ENCODE results near the gene SLC16A6.
A peak's percentile ranks its signal among the peaks of the same experiment; 100 is the strongest.
"Not testable (repeated sequence)": the region's sequence is repeated elsewhere in the genome, so short reads cannot be mapped to it uniquely, and the experiment has no call there.

The SLC16A6 gene

DNA sequence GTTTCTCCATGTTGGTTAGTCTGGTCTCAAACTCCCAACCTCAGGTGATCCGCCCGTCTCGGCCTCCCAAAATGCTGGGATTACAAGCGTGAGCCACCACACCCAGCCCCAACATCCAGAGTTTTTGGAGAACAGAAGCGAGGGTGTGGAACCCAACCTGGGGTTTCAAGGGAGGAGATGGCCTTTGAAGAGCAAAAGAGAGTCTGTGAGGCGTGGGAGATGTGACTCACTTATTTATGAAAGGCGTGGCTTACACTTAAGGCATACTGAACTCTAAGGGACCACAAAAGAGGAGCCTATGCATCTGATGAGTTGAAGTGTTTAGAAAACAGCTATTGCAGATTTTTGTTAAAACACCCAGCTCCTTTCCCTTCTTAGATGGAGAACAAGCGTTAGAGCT lies 19.2 kb upstream of the SLC16A6 start:
- no peak for DNase-seq

DNA sequence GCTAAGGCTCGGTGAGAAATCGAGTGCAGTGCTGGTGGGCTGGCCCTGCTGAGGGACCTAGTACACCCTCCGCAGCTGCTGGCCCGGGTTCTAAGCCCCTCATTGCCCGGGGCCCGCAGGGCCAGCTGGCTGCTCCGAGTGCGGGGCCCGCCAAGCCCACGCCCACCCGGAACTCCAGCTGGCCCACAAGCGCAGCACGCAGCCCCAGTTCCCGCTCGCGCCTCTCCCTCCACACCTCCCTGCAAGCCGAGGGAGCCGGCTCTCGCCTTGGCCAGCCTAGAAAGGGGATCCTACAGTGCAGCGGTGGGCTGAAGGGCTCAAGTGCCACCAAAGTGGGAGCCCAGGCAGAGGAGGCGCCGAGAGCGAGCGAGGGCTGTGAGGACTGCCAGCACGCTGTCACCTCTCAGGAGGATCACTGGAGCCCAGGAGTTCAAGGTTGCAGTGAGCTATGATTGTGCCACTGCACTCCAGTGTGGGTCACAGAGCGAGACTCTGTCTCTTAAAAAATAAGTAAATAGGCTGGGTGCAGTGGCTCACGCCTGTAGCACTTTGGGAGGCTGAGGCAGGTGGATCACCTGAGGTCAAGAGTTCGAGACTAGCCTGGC lies 18.2 kb upstream of the SLC16A6 start:
- not testable (repeated sequence) for DNase-seq

DNA sequence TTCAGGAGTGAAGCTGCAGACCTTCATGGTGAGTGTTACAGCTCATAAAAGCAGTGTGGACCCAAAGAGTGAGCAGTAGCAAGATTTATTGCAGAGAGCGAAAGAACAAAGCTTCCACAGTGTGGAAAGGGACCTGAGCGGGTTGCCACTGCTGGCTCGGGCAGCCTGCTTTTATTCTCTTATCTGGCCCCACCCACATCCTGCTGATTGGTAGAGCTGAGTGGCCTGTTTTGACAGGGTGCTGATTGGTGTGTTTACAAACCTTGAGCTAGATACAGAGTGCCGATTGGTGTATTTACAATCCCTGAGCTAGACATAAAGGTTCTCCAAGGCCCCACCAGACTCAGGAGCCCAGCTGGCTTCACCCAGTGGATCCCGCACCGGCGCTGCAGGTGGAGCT lies 17.6 kb upstream of the SLC16A6 start:
- DNase-seq = not testable (repeated sequence)

DNA sequence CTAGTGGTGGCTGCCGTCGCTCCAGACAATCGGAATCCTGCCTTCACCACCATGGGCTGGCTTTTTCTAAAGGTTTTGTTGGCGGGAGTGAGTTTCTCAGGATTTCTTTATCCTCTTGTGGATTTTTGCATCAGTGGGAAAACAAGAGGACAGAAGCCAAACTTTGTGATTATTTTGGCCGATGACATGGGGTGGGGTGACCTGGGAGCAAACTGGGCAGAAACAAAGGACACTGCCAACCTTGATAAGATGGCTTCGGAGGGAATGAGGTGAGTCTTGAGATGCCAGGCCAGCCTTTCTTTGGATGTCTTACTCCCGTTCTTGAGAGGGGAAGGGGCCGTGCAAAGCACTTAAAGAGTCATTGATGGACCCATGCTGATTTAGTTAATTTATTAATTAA lies 16.5 kb upstream of the SLC16A6 start:
- no peak for DNase-seq

DNA sequence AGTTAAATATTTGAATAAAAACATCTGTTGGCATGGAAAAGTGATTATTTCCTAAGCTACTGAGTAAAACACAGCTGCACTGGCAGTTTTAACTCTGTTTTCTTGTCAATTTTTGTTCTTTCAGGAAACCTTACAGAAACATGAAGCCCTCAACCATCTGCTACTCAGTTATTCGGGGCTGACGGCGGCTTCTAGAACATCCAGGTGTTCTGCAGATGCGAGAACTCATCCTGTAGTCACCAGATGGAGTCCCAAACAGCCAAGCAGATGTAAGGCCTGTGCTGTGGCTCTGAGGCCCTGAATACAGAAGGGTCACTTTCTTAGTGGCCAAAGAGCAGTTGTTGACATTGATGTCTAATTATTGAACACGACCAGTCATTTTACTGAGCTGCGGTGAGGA lies 15.9 kb upstream of the SLC16A6 start:
- DNase-seq = no peak

DNA sequence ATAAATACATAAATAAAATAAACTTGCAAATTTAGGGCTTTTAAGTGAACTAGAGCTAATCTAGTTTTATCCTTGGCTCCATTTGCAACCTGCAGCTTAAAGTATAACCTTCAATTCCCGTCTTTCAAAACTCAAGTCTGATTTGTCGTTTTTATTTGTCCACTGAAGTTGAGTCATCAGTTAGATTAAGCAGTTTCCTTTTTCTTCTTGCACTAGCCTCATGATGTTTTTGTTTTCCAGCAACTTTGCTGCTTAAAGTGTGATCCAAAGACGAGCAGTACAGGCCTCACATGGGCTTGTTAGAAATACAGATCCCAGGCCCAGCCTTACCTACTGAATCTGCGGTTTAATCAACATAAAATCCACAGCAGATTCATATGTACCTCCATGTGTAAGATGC lies 14.2 kb upstream of the SLC16A6 start:
- no peak for DNase-seq

DNA sequence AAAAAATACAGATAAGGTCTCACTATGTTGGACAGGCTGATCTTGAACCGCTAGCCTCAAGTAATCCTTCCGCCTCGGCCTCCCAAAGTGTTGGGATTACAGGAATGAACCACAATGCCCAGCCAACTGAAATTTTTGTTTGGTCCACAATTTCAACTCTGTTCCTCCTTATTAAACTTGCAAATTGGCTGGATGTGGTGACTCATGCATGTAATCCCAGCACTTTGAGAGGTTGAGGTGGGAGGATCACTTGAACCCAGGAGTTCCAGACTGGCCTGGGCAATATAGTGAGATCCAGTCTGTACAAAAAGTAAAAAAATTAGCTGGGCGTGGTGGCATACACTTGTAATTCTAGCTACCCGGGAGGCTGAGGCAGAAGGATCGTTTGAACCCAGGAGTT lies 13.8 kb upstream of the SLC16A6 start:
- DNase-seq = no peak

DNA sequence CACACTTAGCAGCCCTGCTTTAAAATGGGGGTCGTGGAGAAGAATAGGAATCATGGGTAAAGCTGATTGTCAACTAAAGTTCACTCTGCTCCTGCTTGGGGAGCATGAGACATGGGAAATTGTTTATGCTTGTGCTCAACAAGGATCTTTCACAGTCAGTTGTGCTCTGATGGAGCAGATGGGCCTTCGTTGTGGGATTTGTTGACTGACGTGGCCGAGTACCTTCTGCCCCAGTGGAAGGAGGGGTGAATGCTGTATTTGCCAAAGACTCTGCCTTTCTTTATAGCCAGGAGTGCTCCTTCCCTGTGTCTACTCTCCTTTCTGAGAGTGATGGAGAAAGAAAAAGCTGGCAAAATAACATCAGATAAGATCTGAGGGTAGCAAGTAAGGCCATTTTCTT lies 11.7 kb upstream of the SLC16A6 start:
- DNase-seq = no peak

DNA sequence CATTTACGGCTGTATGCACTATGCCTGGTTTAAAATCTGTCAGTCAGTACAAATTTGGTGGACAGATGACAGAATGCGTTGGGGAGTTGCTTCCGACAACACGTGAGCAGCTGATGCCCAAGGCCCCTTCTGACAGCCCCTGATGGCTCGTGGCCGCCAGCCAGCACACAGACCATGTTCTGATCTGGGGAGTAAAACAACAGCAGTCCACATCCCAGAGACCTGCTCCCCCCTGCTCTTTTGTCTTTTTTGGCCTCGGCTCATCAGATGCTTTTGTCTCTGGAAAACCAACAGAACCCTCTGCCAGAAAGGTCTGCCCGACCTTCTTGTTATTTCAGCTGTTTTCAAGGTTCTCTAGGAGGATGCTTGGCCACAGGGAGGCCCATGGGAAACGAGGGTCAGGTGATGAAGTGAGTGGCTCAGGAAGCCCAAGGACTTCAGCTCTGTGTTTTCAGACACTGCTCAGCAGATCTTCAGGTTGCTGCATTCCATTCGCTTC lies 11.2 kb upstream of the SLC16A6 start:
- no peak for DNase-seq

DNA sequence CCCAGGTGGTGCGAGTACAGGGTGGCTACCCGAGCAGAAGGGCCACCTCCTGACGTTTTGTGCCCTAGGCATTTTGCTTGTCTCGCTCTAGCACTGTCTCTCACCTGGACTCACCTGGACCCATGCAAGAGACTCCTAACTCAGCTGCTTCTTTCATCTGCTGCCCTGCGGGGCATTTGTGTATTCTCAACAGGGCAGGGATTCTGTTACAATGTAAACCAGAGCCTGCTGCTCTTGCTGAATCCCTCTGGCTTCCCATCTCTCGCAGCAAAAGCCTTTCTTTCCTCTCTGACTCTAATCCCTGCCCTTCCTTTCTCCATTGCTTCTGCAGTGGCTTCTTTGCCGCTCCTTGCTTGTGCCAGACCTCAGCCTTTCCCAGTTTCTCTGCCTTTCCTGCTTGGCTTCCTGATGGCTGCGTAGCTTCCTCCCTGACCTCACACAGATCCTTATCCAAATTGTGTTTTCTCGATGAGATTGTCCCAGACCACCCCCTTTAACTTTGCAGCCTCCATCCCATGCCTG lies 10.6 kb upstream of the SLC16A6 start:
- DNase-seq = no peak

DNA sequence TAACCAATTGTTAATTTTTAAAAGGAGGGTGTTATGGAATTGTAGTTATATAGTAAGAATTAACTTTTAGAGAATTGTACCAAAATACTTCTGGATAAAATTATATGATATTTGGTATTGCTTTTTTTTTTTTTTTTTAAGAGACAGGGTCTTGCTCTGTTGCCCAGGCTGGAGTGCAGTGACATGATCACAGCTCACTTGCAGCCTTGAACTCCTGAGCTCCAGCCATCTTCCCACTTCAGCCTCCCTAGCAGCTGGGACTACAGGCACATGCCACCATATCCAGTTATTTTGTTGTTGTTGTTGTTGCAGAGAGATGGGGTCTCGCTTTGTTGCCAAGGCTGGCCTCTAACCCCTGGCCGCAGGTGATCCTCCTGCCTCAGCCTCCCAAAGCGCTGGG lies 8.9 kb upstream of the SLC16A6 start:
- DNase-seq = no peak

DNA sequence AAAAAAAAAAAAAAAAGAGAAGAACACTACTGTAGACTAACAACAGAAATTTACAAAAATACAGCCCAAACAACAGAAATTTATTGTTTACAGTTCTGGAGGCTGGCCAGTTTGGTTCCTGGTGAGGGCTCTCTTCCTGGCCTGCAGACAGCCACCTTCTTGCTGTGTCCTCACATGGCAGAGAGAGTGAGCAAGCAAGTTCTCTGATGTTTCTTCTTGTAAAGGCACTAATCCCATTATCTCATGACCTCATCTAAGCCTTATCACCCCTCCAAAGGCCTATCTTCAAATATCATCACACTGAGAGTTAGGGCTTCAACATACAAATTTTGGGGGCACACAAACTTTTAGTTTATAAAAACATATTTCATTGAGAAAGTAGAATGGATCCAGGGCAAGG lies 7.7 kb upstream of the SLC16A6 start:
- DNase-seq = no peak

DNA sequence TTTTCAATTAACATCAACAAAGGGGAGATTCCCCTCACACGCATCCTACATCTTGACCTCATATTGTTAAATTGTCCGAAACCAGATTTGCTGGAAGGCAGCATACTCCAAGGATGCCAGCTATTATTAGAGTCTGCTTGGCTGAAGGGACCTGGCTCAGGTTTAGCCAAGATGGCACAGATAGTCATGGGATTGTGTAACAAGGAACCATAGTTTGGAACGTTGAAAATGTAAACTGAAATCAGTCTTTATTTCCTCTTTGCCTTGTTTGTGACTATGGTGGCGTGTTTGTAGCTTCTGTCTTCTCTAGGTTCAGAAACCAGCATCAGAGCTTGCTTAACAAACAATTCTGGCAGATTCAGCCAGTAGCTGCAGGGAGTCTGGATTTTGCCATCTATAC lies 6.3 kb upstream of the SLC16A6 start:
- no peak for DNase-seq

DNA sequence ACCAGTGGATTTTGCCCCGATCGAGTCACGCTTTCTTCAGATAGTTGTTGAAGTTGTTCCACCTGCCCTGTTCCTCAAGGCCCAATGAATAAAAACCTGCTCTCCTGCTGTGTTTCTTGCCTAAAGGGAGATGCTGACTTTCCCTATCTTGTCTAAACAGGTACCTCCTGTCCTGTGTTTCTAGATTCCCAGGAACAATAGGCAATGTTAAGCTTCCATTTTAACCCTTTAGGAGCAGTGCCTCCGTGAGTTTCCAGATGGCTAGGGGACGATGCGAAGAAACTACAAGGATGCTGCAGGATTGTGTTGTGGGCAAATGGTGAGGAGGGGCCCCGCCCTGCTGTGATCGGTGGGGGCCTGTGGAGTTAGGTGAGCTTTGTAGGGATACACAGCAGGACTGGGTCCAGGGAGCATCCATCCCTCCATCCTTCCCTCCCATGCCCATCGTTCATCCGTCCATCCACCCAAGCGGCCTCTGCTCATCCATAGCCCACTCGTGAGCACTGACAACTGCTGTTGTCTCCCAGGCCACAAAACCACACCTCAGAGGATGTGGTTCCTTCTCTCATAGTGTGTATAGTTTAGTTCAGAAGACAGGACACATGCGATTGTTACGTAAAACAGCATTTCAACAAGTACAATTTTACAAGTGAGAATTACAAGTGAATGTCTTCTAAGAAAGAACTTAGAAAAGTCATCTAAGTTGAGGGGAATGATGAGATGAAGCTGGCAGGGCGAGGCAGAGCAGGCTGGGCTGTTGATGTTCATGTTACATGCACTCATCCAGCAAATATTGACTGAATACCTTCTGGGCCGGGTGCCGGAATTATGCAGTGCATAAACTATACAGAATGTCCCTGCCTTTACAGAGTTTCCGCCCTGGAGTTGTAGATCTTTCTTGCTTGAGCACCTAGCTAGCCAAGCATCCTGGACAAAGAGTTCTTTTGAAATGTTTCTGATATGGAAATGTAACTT lies 5.6 kb upstream of the SLC16A6 start:
- peak; percentile 60 for DNase-seq

DNA sequence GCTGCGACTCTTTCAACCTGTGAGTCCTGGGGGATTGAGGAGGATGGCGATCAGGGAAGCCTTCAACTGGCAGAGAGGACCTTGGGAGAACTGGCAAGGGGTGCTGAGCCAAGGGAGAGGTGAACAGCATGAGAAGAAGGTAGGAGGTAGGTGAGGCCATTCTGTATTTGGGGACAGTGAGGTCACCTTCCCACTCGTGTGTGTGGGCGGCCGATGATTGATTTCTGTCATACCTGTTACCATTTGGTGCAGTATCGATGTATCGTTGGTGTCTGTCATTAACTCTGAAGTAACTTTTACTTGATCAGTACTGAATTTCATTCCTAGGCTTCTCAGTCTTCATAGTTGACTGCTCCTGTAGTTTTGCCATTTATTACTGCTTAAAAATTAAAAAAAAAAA lies 4.2 kb upstream of the SLC16A6 start:
- no peak for DNase-seq

DNA sequence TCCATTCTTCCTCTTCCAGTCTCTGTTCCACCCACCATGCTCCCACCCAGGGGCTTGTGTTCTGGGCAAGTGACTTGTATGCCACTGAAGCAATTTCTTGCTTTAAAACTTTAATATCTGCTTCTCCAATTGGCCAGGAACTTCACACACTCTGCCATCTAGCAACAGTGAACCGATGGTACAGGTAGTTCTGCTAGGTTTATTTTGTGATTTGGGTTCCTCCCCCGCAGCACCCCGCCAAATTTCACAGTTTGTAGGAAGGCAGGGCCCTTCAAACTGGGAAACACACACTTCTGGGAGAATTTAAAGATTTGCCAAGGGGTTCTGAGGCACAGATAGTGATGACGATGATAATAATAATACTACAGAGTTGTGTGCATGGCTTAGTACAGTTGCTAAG lies 3.7 kb upstream of the SLC16A6 start:
- no peak for DNase-seq

DNA sequence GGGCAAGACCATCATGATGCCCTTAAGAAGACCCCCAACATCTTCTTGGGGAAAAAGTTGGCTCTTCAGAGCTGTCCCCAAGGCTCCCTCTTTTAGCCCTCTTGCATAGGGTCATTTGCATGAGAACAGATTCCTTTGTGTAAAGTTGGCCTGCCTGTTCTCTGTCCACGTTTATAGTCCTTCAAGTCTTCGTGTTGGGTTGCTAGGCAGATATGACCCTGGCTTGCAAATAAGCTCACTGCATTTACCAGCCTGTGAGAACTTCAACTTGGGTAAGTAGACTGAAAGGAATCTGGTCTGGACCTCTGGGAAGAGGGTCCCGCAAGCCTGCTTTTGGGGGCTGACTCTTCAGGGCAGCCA lies 3.2 kb upstream of the SLC16A6 start:
- DNase-seq = no peak

DNA sequence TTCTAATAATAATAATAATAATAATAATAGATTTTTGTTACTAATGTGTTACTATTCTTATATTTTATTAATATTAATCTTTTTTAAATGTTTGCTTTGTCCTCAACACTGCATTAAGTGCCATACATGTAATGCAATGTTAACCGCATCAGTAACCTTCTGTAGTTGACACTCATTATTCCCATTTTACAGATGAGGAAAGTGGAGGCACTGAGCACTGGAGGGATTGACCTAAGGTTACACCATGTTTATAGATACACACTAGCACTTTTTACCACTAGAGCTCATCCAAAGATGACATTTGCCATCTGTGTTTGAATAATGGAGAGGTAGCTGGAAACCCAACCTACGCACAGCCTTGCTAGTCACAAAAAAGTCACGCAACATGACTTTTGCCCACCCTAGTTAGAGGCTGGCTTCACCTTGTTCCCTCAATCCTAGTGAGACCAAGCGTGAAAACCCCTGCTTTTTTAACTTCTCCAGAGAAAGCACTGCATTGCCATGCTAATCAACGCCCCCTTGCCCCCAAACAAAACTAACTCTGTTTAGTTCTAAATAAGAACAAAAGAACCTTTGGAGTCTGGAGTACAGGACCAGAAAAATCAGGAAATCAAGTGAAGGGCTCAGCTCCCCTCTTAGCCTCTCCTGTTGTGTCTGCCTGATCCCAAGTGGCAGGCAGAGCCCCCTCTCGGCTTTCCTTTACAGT lies 2.7 kb upstream of the SLC16A6 start:
- DNase-seq = no peak

DNA sequence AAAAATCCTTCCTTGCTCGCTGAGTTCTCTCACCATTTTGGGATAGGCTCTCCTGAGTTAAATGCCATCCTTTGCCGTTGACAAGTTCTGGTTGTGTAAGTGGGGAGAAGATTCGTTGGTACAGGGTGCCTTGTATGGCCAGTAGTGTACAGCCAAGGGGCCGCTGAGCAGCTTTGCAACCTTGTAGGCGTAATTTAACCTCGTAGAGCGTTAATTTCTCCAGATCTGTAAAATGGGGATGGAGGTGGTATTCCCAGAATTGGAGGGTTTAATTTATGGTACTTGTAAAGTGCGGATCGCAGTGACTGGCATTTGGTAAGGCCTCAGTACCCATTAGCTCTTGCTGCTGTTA lies 1.7 kb upstream of the SLC16A6 start:
- no peak for DNase-seq

DNA sequence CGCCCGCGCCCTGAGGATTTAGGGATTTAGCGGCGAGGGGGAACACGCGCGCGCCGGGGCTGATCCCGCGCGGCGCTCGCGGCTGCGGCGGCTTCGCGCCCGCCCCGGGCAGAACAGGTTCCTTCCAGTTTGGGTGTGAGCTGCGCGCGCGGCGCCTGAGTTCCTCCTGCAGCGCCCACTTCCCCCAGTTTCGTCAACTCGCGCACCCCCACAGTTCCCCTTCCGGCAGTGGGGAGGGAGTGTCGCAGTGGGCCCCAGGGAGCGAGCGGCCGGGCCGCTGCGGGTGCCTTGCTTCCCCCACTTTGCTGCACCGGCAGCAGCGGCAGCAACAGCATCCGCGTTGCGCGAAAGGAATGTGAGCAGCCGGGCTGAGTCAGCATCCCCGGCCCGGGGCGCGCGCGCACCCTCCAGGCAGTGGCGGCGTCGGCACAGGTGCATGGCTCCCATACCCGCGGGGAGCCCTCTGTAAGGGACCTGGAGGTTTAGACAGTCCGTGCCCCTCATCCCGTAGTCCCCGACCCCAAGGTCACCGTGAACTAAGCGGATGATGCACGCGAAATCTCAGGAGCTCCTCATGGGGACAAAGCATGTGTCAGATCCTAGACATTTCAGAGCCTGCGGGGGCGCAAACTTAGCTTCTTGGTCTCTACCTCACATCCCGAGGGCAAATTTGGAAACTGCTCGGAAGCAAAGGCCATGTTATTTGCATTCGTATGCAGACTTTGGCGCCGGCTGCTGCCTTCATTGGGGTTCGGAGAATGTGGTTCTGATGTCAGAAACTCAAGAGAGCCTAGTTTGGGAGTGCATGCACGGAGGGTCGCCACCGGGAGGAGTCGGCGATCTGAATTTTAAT lies 1.1 kb upstream of the SLC16A6 start:
- DNase-seq = peak; percentile 88

DNA sequence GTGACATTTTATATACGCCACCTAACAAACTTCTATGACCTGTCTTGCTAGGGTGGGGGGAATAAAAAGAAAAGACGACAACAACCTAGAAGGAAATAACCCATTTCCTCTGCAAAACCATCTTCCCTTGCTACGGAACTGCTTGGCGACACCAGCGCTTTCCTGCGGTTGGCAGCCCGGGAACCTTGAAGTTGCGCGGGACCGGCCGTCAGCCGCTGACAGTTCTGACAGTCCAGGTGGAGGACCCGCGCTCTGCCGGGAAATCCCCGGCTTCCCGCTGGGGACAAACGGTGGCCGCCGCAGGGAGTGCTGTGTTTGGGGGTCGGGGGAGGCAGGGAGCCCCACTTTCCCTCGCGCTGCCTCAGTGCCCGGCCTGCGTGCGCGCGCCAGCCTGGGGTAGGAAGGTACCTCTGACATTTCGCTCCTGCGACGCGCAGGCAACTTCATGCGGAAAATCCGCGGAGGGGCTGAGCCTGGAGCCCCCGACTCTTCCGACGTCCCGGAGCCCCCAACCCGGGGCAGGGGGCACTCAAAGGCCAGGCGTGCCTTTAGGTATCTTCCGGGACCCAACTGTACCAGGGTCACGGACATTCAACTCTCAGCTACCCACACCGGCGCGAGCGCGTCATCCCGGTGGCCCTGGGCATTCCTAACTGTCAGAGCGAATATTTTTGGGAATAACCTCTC lies 516 bp downstream of the SLC16A6 start:
- DNase-seq = peak; percentile 57

DNA sequence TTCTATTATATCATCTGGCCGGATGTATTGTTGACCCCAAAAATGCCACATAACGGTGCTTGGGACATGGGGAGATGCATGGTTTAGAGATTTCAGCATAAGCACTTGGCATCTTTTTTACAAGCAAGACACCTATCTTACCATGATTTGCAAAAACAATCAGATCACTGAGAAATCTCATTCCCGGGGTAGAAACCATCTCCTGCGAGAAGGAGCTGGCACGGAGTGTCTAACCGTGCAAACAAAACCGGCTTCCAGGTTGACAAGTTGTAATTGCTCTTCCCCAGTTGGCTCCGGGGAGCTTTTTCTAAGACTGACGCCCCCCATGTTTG lies 1.0 kb downstream of the SLC16A6 start:
- peak; percentile 7 for DNase-seq
